ENCODE measurements around the gene RFC3.

RFC3 gene

GRCh38 chr13:33863188-33863789 lies 45.3 kb downstream of the RFC3 start:
- DNase-seq (ENCODE audit: low read depth in 2 of 2) = no peak

- no peak for DNase-seq (ENCODE audit: low read depth in 2 of 2)
Observed at GRCh38 chr13:33865945-33866344, 48.0 kb downstream of the RFC3 start.

- no peak for DNase-seq (ENCODE audit: low read depth in 2 of 2)
Observed at GRCh38 chr13:33867472-33867871, 49.5 kb downstream of the RFC3 start.

GRCh38 chr13:33868343-33868994 lies 50.5 kb downstream of the RFC3 start:
- DNase-seq (ENCODE audit: low read depth in 2 of 2) = no peak

GRCh38 chr13:33869005-33869404 lies 51.1 kb downstream of the RFC3 start:
- DNase-seq (ENCODE audit: low read depth in 2 of 2) = no peak

- DNase-seq (ENCODE audit: low read depth in 2 of 2) = no peak
Observed at GRCh38 chr13:33870046-33870668, 52.2 kb downstream of the RFC3 start.

GRCh38 chr13:33871207-33872004 lies 53.5 kb downstream of the RFC3 start:
- DNase-seq (ENCODE audit: low read depth in 2 of 2) = no peak

GRCh38 chr13:33872005-33872351 lies 54.0 kb downstream of the RFC3 start:
- DNase-seq (ENCODE audit: low read depth in 2 of 2) = no peak

GRCh38 chr13:33873251-33873908 lies 55.4 kb downstream of the RFC3 start:
- no peak for DNase-seq (ENCODE audit: low read depth in 2 of 2)

GRCh38 chr13:33874871-33875270 lies 56.9 kb downstream of the RFC3 start:
- DNase-seq (ENCODE audit: low read depth in 2 of 2) = no peak

GRCh38 chr13:33875618-33876401 lies 57.9 kb downstream of the RFC3 start:
- no peak for DNase-seq (ENCODE audit: low read depth in 2 of 2)

GRCh38 chr13:33876716-33877394 lies 58.9 kb downstream of the RFC3 start:
- no peak for DNase-seq (ENCODE audit: low read depth in 2 of 2)

- DNase-seq (ENCODE audit: low read depth in 2 of 2) = no peak
Observed at GRCh38 chr13:33879118-33879517, 61.2 kb downstream of the RFC3 start.

GRCh38 chr13:33882804-33883203 lies 64.9 kb downstream of the RFC3 start:
- no peak for DNase-seq (ENCODE audit: low read depth in 2 of 2)

GRCh38 chr13:33884531-33885220 lies 66.7 kb downstream of the RFC3 start:
- no peak for DNase-seq (ENCODE audit: low read depth in 2 of 2)

All from stimulated activated CD4-positive, alpha-beta T cell treated with anti-CD3 and anti-CD28 coated beads, Interleukin-1b, Interleukin-23, amount 100 ng/mL, for 4 hours (primary cell).